Stimulated activated CD4-positive, alpha-beta T cell treated with anti-CD3 and anti-CD28 coated beads, Interleukin-4, amount 100 ng/mL, for 24 hours (primary cell): Measurements from ENCODE around the gene ANTXR1.
"Not testable (repeated sequence)": the region's sequence is repeated elsewhere in the genome, so short reads cannot be mapped to it uniquely, and the experiment has no call there.

Experiments
- DNase-seq: peaks from one replicate; pipeline ENCODE4 v3.0.0-alpha.2; 2020

The ANTXR1 gene

DNA sequence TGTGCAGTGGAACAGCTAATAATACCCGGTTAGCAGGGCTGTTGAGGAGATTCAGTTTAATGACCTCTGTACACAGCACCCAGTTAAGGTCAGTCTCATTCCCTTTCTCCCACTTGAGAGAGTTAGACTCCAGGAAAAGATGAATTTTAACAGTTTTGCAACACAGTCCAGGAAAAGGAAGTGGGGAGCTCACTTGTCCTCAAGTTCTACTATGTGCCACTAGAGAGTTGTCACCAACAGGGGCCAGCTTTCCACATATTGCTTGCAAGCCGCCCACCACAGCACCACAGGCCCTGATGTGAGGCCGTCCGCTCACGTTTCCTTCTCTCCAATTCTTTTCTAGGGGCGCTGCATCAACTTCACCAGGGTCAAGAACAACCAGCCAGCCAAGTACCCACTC lies 231.9 kb downstream of the ANTXR1 start:
- DNase-seq, result no peak

DNA sequence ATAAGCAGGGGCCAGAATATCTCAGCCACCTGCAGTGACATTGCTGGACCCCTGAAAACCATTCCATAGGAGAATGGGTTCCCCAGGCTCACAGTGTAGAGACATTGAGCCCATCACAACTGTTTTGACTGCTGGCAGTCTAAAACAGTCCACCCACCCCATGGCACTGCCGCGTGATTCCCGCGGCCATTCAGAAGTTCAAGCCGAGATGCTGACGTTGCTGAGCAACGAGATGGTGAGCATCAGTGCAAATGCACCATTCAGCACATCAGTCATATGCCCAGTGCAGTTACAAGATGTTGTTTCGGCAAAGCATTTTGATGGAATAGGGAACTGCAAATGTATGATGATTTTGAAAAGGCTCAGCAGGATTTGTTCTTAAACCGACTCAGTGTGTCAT lies 234.6 kb downstream of the ANTXR1 start:
- DNase-seq, result no peak

DNA sequence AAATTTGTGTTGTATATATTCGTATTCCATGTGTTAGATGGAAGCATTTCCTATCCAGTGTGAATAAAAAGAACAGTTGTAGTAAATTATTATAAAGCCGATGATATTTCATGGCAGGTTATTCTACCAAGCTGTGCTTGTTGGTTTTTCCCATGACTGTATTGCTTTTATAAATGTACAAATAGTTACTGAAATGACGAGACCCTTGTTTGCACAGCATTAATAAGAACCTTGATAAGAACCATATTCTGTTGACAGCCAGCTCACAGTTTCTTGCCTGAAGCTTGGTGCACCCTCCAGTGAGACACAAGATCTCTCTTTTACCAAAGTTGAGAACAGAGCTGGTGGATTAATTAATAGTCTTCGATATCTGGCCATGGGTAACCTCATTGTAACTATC lies 235.3 kb downstream of the ANTXR1 start:
- DNase-seq, result no peak

DNA sequence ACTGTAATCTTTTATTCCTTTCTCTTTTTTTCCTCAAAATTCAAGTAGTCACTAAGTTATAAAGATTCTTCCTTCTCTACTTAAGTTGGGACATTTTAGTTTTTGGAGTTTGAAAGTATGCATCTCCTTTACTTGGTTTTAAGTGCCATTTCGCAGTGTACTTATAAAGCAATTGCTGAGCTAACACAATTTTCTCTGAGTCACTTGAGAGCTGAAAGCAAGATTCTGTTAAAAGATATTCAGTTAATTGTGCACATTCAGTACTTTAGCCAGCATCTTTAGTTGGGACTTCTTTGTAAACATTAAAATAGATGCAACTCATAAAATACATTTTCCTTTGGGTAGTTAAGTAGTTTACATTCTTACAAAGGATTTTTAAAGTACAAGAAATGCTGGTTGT lies 238.0 kb downstream of the ANTXR1 start:
- DNase-seq, result no peak

DNA sequence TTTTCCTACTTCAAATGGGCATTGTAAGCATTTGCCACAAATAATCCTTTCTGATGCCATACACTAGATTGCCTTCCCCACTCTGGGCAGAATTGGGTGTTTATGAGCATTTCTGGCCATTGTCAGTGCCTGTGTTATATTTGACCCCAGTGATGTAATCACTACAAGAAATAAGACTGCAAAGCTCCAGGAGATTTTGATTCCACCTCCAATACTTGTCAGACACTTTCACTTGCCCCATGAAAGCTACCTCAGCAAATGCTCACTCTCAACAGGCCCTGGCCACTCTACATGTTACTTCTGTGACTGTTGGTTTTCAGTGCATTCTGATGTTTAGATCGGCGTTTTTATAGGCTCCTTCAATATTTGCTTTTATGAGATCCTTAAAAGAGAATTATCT lies 239.0 kb downstream of the ANTXR1 start:
- no peak for DNase-seq

DNA sequence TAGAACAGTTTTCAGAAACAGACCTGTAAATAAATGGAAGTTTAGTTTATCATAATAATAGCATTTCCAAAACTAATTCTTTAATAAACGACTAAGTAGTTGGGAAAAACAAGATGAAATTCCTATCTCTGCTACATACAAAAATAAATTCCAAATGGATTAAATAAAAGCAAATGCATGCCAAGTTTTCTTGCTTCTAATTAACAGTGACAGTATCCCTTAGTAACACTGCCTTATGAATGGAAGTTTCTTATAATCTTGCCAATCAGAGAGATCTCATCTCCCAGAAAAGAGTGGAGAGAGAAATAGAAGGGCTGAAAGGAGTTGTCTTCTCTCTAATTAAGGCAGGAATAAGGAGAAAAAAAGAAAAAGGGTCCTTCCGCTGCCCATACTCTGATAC lies 240.1 kb downstream of the ANTXR1 start:
- DNase-seq, result no peak

DNA sequence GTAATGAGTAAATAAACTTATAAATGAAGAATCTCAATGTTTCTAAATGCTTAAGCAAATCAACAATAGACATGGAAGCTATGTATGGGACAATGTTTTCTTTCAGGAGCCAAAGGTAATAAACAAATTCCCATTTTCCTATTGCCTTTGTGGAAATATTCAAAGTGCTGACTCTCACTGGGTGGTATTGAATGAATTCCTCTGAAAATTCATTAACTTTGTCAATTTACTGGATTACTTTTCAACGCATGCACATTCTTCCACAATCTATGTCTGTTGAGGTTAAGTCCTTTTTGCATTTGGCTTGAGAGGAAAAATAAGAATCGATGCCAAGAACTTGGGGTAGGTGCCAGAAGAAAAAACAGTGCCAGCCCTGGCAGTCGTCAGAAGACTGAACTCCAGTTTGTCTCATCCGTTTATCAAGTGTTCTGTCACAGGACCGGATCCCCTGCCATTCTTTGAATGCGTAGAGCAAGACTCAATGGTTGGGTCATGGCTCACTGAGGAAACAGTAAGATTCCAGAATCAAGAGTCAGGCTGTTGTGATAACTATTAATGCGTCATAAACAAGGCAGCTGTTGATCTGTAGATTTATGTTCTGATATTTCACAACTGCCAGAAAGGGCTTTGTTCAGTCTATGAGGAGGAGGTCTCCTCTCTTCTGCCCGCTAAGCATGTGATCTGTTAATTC lies 240.8 kb downstream of the ANTXR1 start:
- DNase-seq, result no peak

DNA sequence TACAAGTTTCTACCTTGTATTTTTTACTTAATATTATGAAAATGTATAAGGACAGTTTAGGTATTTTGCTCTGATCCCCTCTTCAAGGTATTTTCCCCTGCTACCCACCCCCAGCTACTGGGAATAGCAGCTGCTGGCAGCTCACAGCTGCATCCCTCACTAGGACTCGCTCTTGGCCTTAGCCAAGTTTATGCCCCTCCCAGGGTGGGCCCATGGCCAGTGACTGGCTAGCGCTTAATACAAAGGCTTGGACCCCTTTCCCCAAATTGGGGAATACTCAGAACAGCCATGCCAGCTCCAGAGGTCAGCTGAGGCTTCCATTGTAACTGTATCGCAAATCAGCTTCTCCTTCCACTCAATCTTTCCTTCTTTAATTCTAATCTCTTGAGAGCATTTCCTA lies 242.8 kb downstream of the ANTXR1 start:
- DNase-seq, result no peak

DNA sequence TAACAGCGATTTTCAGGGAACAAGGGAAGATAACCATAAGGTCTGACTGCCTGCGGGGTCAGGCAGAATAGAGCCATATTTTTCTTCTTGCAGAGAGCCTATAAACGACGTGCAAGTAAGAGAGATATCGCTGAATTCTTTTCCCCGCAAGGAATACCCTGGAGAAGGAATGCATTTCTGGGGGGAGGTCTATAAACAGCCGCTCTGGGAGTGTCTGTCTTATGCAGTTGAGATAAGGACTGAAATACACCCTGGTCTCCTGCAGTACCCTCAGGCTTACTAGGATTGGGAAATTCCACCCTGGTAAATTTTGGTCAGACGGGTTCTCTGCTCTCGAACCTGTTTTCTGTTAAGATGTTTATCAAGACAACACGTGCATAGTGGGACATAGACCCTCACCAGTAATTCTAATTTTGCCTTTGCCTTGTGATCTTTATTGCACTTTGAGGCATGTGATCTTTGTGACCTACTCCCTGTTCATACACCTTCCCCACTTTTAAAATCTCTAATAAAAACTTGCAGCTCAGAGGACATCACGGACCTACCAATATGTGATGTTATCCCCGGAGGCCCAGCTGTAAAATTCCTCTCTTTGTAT lies 247.1 kb downstream of the ANTXR1 start:
- DNase-seq, result not testable (repeated sequence)

DNA sequence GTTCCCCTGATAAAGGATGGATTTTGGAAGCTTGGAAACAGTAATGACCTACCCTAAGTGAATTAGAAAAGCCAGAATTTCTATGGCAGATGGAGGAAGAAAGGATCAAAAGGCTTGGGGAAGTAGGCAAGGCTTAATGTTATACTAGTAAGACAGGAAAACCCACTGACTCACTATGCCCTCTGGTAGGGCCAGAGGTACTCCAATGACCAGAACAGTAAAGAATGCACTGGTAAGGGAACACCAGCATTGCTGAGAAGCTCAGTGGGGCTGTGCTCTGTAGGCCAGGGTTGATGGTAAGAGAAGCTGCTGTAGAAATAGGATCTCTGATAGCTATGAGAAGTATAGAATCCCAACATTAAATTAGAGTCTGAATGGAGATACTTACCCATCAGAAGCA lies 247.7 kb downstream of the ANTXR1 start:
- no peak for DNase-seq

DNA sequence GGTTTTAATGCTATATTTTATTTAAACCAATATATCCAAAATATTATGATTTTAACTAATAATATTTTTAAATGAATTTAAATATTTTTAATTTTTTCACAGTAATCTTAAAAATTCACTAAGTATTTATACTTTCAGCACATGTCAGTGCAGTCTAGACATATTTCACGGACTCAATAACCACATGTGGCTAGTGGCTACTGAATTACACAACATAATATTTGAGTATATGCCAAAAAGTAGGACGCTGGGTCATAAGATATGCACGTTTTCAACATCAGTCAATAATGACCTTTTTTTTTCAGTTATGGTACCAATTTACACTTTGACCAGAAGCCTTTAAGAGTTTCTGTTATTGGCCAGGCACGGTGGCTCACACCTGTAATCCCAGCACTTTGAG lies 256.4 kb downstream of the ANTXR1 start:
- no peak for DNase-seq

DNA sequence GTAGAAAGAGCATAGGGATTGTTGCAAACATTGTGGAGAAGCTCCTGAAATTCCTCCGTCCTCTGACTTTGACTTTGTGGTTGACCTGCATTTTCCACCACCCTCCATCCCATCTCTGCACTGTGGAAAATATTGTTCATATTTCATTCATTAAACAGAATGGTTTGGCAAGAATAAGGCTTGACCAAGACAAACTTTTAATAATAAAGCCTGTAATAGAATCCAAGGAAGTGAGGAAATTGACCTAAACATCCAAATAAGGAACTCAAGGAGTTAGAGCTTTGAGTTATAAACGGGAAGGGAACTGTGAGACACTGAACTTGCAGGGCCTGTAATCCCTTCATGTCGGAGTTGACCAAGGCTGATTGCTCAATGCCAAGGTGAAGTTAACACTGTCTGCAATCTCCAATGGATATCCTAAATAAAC lies 258.9 kb downstream of the ANTXR1 start:
- no peak for DNase-seq

DNA sequence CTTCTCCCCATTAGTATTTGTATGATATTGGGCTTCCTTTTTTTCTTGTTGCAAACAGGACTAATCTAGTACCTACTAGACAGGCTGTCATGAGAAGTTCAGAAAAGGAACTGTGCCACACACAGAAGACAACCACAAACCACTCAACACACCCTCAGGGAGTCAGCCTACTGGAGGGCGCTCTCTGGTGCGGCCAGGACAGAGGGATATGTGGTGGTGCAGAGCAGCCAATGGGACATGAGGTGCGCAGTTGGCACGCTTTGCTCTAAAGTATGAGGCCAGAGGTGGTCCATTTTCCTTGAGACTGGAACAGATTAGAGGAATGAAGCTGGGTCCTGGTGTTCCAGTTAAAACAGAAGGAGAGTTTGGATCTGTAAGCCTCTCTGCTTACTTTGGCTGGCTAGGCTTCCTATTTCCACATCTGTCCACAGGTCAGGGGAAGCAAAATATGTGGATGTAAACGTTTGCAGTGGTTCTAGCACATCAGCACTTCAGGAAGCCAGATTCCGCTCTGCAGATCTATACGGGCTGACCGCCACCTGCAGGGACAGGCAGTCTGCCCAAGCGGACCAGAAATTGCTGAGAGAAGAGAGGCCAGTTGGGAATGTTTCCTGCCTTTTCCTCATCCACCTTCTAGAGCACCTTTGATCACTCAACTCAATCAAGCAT lies 260.0 kb downstream of the ANTXR1 start:
- no peak for DNase-seq

DNA sequence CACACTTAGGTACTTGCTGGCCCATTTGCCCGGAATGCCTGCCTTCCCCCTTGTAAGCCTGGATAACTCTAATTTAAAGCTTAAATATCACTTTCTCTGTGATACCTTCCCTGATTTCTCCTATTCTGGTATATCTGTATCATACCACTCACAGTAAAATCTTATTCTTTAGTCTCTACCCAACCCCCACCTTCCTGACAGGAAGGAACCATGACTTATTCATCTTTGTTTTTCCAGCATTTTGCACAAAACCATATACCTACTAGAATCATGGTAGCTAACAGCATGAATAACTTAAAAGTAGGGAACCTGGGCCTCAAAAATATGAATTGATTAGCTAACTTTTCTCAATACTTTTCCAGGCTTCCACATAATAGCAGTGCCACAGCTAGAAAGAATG lies 262.5 kb downstream of the ANTXR1 start:
- DNase-seq, result no peak

DNA sequence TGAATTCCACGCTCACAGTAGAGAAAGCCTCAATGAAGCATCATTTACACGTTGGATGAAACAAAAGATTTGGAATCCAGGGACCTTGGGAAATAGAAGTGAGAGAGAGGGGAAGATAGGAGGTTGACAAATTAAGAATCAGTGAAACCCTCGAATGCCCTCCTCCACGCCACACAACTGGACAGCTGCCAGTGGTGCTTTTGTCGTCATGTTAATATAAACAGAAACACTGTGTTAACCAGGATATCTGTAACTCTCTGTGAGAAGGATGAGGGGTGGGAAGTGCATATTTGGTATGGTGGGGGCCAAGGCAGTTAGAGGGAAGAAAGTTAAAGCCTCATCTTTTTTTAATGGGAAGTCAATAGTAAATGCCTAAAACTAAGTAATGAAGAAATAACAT lies 265.4 kb downstream of the ANTXR1 start:
- no peak for DNase-seq

DNA sequence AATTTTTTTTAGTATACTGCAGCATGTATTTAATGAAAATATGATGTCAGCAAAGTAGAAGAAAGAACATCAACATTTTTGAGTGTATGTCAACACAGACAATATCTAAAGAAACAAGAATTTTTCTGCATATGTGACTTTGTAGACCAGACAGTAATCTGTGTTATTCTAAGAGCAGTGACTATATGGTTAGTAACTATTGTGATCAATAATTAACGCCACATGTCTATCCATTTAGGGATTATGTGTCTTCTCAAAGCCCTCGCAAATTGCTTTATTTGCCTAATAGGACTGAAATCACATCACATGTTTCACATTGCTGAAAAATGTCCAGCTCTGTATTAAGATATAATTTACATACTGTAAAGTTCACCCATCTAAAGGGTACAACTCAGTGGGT lies 266.2 kb downstream of the ANTXR1 start:
- DNase-seq, result no peak

DNA sequence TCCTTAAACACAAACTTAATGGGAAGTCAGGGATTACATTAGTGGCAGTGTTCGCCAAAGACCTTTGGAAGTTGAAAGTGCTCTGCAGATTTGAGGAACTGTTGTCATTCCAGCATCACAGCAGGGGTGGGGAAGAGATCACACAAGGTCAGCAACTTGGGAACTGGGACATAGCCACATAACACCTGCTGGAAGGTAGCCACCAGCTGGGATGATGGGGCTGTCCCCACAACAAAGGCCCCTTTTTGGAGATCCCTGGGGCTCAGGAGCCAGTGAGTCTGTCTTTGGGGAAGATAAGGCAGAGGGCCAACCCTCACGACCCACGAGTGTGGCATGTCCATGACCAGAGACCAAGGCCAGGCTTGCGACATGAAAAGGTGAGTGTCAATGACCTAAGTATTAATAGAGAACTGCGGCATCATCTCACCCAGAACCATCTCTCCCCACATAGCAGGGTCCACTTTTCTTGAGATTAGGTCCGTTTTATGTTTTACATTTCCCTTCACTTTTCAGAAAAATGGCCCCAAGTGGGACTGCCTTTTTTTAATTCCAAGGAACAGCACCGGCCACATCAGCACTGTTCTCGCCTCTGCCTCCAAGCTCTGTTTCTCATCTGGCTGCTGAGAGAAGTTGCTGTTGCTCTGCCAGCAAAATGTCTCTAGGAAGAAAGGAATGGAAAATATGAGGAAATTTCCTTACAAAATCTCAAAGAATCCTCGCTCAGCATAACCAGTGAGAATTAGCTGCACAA lies 267.1 kb downstream of the ANTXR1 start:
- DNase-seq, result no peak

DNA sequence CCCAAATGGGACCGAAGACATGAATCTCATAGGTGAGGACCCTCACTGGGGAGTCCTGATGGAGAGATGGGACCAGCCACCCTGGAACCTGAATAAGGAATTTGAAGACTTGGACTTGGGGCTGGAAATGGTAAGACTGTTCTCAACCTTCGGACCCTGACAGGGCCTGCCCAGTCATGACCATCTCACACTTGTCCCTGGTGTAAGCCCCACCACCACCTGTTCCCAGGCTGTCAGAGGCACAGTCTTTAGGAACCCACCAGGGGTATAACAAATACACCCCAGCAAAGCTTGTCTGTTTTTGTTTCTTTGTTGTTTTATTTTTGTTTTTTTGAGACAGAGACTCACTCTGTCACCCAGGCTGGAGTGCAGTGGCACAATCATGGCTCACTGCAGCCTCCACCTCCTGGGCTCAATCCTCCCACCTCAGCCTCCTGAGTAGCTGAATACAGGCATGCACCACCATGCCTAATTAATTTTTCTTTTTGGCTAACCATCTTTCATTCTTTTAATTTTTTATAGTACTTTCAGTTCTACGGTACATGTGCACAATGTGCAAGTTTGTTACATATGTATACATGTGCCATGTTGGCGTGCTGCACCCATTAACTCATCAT lies 267.9 kb downstream of the ANTXR1 start:
- no peak for DNase-seq

DNA sequence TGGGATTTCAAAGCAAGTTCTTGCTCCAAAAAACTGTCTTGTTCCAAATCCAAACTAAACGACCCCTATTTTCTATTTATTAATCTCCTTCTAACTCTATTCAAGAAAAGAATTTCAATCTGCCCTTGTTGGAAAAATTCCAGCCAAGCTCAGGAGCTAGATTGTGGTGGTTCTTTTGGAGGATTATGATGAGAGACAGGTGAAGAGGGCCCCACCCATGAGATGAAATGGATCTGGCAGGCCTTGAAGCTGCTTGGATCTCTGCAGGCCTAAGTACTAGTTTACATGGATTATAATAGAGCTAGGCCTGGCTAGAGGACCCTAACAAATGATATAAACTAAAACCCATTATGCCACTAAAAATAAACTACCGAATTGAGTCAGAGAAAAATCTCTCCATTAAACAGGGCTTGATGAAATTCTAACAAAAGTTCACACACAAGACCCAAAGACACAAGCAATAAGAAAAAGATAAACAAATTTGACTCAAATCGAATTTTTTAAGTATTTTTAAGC lies 272.5 kb downstream of the ANTXR1 start:
- DNase-seq, result no peak

DNA sequence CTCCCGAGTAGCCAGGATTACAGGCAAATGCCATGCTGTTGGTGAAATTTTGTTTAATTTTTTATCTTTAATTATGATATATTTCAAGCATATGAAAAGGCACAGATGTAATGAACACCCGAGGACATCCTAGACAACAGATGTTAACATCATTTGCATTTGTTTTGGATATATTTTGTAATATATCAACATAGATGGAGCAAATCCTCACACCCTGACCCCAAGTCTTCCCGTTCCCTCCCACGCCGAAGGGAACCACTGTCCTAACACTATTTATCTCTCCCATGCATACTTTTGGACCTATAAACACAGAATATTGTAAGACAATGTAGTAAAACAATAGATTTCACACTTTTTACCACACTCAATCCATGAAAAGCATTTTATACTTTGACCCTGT lies 274.6 kb downstream of the ANTXR1 start:
- no peak for DNase-seq

DNA sequence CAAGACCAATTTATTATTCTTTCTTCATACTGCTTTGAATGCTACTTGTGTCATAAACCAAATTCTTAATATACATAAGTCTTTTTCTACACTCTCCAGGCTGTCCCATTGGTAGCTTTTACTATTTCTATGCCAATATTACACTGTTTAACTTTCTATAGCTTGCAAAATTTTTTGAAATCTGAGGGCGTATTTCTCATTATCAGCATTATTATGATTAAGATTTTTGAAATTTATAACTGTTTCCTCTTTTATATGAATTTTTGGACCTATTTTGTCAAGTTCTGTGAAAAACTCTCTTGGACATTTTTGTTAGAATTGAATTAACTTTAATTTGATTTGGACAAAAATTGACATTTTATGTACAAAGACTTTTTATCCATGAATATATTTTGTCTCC lies 275.4 kb downstream of the ANTXR1 start:
- no peak for DNase-seq

DNA sequence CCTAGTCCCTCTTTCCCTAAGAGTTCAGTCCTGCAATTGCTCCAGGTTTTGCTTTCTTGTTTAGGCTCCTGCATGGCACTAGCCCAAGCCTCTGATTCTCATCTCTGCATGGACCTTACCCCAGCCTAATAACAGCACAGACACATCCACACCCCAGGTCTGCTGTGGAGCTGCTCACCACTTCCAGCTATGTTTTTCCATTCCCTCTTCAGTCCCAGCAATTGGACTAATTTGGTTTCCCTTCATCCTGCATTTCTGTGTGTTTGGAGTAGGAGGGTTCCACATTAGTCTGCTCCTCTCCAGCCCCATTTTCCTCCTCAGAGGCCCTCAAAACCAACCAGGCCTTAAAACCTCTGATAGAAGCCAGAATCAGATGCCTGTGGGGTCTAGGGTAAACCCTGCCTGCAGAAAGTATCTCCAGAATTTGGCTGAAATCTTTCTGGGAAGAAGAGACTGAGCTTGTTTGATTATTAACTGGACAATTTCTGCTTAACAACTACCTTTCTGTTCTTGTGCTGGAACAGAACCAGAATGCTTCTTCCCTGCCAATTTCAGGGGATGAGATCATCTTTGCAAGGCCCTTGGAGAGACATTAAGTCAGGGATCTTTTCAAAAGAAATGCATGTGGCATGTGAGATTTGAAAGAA lies 278.1 kb downstream of the ANTXR1 start:
- no peak for DNase-seq

DNA sequence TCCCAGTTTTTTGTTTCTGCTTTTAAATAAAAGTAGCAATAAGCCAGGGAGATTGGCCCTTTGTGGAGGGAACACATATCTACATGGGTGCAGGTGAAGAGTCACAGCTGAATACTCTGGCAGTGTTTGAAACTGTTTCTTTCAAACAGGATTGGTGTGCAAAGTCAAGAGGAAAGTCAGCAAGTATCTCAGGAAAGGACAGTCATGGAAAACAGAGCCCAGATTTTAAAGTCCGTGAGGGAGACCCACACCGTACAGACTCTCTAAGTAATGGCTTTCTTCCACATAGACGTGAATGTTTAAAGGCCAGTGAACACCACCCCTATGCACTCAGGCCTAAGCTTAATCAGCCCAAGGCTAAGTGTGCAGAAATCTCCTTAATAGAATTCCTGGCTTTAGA lies 278.7 kb downstream of the ANTXR1 start:
- no peak for DNase-seq
